GM12892 (cell line): ENCODE data around the gene OSR1.

Experiments
- POLR2A ChIP-seq: IDR thresholded peaks from 2 replicates; pipeline ENCODE4 v1.6.1; 2011; ENCODE audit warnings: low read depth, low read length, control low read depth
- POLR2AphosphoS5 ChIP-seq: IDR thresholded peaks from 2 replicates; pipeline ENCODE4 v1.6.1; 2011; ENCODE audit warnings: low read depth, low read length, control low read depth

DNA sequence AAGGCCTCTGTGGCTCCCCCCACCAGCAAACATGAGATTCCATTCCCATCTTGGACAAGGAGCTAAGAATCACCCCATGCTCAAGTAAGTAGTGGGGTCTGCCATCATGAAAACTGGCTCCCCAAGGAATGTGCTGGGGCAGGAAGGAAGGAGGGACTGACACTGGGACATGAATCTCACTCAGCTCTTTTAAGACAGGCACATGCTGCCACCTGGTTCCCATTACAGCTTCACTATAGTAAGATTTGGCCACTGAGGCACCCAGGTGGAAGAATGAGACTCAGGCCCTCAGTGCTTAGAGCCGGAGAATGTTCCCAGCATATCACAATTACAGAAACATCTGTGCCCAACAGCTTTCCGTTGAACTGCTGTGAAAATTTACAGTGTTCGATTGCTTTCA, 38.7 kb downstream of the OSR1 start:
- TF ChIP-seq POLR2AphosphoS5 (no peak), POLR2A (no peak)
